ENCODE data around the gene GJA10.
"Not testable (repeated sequence)": the region's sequence is repeated elsewhere in the genome, so short reads cannot be mapped to it uniquely, and the experiment has no call there.

GJA10 gene

DNA sequence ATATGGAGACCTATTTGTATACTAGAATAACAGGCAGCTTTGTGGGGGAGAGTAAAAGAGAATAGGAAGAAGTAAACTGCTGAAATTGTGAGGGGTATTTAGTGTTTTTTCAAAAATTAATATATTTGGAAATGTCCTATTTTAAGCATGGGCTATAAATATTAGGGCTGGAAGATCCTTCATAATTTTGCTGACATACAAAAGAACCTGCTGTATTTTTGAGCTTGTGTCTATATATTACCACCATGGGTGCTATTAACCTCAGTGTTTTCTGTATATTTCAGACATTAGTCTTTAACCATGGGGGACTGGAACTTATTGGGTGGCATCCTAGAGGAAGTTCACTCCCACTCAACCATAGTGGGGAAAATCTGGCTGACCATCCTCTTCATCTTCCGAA, at the start of gene GJA10:
Gene GJA10 (plus strand): TSS at position 301 of the 400 bp plus-strand sequence. CDS start 0 bp downstream, at position 301.
- no peak for DNase-seq

- DNase-seq, result not testable (repeated sequence)
These were observed 46.8 kb upstream of the GJA10 start for GRCh38 chr6:89847513-89847912.

DNA sequence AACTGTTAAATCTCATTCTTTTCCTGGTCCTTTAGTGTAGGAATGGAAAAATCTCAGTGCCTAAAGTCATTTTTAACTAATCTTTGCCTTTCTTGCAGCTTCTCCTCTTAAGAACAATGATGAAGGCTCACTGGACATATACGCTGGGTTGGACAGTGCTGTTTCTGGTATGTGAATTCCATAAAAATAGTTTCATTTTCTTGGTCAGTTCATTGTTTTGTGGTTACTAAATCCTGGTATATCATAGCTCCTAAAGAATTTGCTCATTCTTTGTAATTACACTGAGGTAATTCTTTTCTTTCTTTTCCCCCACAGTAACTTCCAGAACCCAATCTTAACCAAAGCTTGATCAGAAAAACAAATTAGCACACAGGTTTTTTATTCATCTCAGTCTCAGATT, 41.2 kb upstream of the GJA10 start:
- no peak for DNase-seq

GRCh38 chr6:89858041-89858440, 36.2 kb upstream of the GJA10 start:
- DNase-seq, result no peak

GRCh38 chr6:89859744-89860143, 34.5 kb upstream of the GJA10 start:
- DNase-seq, result no peak

DNA sequence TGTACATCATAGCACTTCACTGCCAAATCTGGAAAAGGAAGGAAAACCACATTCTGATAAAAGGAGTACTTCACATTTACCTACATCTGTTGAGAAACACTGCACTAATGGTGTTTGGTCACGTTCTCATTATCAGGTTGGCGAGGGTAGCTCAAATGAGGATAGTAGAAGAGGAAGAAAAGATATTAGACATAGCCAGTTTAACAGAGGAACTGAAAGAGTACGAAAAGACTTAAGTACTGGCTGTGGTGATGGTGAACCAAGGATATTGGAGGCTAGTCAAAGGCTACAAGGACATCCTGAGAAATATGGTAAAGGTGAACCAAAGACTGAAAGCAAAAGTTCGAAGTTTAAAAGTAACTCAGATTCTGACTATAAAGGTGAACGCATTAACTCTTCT, 32.0 kb upstream of the GJA10 start:
- DNase-seq, result no peak

DNA sequence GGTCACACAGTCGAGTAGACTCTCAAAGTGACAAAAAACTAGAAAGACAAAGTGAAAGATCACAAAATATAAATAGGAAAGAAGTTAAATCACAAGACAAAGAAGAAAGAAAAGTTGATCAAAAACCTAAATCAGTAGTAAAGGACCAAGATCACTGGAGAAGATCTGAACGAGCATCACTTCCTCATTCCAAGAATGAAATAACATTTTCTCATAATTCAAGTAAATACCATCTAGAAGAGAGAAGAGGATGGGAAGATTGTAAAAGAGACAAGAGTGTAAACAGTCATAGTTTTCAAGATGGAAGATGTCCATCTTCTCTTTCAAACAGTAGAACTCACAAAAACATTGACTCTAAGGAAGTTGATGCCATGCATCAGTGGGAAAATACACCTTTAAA, 31.6 kb upstream of the GJA10 start:
- no peak for DNase-seq

GRCh38 chr6:89866024-89866678, 28.1 kb upstream of the GJA10 start:
- DNase-seq, result no peak

DNA sequence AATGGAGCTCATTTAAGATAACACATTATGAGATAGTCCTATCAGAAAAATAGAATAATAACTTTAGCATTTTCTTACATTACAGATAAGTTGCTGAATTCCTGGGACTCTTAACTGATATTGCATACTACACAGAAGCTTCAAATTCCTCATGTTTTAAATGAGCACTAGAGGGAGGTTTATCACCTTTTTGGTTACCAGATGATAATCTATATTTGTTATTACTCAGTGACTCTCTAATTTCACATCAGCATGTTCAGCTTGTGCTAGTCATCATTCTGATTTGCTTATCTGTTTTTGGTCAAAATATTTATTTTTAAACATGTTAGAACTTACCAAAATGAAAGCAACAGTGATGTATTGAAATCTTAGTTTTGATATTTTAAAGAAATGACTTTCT, 20.5 kb upstream of the GJA10 start:
- DNase-seq, result no peak

DNA sequence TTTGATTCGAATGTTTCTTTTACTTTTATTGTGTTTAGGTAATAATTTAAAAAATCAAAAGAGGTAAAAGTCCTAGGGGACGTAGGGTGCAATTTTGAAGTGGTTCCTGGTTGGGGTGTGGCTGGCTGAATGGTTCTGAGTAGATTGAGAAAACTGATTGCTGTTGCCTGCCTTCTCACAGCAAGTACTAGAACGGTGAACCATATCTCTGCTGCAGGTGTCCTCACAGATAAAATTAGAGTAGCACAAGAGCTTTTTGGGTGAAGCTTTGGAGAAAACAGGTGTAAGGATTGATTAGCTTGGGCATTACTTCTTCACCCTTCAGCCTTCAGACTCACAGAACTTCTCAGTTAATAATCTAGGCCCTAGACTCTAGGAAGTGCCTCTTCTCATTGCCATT, 19.8 kb upstream of the GJA10 start:
- no peak for DNase-seq

GRCh38 chr6:89886378-89887120, 7.7 kb upstream of the GJA10 start:
- no peak for DNase-seq

DNA sequence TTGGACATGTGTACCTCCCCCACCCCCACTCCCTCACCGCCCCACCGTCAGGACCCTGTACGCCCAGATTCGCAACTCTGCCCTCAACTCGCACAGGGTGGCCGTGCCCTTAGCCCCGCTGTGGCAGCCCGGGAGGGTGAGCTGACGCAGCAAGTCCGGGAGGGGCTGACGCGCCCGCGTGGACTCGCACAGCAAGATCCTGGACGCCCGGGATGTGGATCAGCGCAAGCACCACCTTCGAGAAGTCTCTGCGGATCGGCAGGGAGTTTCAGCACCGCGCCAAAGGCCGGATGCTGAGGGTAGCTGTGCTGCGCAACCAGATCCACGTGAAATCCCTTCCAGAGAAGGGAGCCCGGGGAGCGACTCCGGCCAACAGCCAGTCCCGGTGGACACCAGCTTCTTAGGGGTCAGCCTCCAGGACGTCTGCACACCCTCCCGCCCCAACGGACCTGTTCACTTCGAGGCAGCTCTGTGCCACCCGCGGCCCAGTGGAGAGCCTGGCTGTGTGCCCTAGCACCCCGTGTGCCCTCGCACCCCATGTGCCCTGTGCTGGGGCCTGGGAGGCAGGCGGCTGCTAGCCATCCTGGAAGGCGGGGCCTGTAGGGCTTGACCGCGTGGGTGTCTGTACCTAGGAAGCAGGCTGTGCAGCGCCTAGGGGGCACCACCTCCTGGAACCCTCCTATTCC, 6.7 kb upstream of the GJA10 start:
- DNase-seq, result no peak

DNA sequence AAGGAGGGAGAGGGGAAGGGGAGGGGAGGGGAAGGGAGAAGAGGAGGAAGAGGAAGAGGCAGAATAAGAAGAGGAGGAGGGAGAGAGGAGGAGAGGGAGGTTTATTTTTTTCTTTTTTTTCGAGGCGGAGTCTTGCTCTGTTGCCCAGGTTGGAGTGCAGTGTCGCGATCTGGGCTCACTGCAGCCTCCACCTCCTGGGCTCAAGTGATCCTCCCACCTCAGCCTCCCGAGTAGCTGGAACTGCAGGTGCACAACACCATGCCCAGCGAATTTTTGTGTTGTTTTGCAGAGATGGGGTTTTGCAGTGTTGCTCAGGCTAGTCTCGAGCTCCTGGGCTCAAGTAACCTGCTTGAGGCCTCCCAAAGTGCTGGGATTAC, 6.1 kb upstream of the GJA10 start:
- no peak for DNase-seq

DNA sequence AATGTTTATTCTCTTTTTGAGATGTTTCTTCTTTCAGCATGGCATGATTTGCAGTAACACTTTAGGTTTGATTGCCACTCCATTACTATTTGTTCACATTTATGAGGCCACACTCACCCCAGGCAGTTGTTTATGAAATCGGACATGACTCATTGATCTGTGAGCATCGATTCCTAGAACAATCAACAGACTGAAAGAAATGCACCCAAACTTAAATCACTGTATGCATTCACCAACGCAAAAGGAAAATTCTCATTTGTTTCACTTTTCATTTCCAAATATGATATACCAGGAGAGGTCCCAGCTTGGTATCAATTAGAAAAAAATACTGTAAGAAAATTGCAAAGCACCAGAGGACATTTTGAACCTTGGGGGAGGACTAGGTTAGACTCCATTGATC, 5.4 kb upstream of the GJA10 start:
- no peak for DNase-seq

GRCh38 chr6:89890845-89891528, 3.3 kb upstream of the GJA10 start:
- not testable (repeated sequence) for DNase-seq

DNA sequence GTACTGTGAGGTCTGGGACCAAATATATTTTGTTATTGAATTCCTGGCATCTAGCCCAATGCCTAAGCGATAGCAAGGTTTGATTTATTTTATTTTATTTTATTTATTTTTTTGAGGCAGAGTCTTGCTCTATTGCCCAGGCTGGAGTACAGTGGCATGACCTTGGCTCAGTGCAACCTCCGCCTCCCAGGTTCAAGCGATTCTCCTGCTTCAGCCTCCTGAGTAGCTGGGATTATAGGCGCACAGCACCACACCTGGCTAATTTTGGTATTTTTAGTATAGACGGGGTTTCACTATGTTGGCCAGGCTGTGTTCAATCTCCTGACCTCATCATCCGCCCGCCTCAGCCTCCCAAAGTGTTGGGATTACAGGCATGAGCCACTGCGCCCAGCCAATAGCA, 1.7 kb upstream of the GJA10 start:
- not testable (repeated sequence) for DNase-seq

- no peak for DNase-seq
These were observed 1.1 kb downstream of the GJA10 start for GRCh38 chr6:89895276-89895874.

DNA sequence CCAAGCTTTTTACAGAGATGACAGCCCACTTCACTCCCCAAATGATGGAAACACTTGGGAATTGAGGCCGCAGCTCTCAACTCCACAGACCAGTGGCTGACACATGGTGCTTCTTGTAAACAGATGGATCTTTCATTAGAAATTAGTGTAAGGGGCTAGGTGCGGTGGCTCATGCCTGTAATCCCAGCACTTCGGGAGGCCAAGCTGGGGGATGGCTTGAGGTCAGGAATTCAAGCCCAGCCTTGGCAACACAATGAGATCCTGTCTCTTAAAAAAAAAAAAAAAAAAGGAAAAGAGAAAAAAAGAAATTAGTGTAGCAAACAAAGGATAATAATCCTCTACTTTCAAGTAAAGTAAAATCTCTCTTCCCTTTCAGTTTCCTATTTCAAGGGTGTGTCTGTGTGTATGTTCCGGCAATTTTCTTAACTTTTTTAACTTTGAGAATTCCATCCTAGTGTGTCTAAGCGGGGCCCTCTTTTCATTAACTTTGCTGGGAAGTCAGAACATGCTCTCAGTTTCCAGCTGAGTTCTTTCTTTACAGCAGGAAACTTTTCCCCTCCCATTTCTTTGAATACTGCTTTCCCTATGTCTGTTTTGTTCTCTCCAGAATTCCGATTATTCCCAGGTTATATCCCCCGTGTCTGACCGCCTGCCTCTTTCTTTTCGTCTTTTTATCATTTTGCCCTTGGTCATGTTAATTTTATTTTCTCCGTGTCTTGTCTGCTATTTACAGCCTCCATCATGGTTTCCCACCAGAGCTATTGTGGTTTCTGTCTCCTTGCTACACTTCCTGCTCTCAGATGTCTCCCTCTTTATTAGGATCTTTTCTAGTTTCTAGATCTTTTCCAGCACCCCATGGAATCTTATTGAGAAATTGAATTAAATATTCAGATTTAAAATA, 16.0 kb downstream of the GJA10 start:
- DNase-seq, result not testable (repeated sequence)

DNA sequence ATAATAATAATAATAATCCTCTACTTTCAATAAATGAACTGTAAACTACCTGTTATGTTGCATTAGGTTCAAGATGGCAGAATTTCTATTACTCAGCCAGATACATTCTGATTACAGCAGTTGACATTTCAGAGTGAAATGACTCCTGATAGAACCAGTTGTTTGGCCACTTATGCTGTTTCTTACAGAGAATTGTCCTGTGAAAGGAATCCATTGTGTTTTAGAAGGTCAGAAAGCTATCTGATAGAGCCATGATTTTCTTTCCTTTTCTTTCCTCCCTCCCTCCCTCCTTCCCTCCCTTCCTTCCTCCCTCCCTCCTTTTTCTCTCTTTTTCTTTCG, 16.6 kb downstream of the GJA10 start:
- DNase-seq, result no peak

DNA sequence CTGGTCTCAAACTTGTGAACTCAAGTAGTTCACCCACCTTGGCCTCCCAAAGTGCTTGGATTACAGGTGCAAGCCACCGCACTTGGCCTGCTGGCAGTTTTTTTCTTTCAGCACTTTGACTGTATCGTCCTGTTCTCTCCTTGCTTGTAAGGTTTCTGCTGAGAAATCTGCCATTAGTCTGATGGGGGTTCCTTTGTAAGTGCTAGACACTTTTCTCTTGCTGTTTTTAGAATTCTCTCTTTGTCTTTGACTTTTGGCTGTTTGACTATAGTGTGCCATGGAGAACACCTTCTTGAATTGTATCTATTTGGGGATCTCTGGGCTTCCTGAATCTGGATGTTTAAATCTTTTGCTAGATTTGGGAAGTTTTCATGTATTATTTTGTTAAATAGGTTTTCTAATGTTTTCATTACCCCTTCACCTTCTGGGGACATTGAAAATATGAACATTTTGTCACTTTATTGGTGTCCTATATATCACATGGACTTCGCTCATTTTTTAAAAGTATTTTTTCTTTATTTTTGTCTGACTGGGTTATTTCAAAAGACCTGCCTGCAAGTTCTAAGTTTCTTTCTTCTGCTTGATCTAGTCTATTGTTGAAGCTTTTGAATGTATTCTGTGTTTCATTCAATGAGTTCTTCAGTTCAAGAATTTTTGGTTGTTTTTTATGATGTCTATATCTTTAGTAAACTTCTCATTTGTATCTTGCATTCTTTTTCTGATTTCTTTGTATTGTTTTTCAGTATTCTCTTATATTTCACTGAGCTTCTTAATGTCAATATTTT, 22.1 kb downstream of the GJA10 start:
- DNase-seq, result no peak

DNA sequence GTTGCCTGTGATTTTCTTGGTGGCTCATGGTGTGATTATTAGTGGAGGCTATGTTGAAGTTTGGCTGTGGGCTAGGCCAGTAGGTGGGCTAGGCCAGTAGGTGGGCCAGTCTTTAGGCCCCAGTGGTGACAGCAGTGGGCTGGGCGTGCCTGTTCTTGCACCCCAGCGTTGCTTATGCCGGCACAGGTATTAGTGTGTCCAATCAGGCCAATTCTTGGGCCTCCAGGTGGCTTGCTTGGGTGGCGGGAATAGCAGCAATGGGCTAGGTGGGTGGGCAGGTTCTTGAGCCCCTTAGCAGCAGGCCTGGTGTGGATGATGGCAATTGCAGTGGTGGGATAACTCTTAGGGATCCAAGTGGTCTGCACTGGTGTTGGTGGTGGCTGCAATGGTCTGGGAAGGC, 22.9 kb downstream of the GJA10 start:
- no peak for DNase-seq

Data from SW 1271 (cell line).